ENCODE data around the gene RNF7. TPM values are rescaled to one million over a fixed set of nuclear protein-coding genes. Genes with fewer than 3 reads are reported as not detected.

Gene RNF7
- total RNA-seq, 1 donor from 2014 or later, result 105 TPM

GRCh38 chr3:141769221-141769894, 31.3 kb downstream of the RNF7 start:
- no peaks in the 10 kb centered on the region for H3K9me3 Mint-ChIP-seq (ENCODE audit: low read depth)
- H3K4me3 Mint-ChIP-seq (ENCODE audit: unreplicated experiment), result no peak overlapping the region
- no peak for DNase-seq (ENCODE audit: low spot score)
- H3K4me1 Mint-ChIP-seq (ENCODE audit: low read depth), result no peaks in the 10 kb centered on the region
- TF ChIP-seq, protein P1, sequence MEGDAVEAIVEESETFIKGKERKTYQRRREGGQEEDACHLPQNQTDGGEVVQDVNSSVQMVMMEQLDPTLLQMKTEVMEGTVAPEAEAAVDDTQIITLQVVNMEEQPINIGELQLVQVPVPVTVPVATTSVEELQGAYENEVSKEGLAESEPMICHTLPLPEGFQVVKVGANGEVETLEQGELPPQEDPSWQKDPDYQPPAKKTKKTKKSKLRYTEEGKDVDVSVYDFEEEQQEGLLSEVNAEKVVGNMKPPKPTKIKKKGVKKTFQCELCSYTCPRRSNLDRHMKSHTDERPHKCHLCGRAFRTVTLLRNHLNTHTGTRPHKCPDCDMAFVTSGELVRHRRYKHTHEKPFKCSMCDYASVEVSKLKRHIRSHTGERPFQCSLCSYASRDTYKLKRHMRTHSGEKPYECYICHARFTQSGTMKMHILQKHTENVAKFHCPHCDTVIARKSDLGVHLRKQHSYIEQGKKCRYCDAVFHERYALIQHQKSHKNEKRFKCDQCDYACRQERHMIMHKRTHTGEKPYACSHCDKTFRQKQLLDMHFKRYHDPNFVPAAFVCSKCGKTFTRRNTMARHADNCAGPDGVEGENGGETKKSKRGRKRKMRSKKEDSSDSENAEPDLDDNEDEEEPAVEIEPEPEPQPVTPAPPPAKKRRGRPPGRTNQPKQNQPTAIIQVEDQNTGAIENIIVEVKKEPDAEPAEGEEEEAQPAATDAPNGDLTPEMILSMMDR (IDR thresholded peaks at IDR 0.05), result no peak
- H3K27ac Mint-ChIP-seq (ENCODE audit: unreplicated experiment), result no peak overlapping the region
- peaks cover 1% of the 10 kb centered on the region for H3K27me3 Mint-ChIP-seq (ENCODE audit: low read depth)
- no peaks in the 10 kb centered on the region for H3K36me3 Mint-ChIP-seq (ENCODE audit: low read depth)

DNA sequence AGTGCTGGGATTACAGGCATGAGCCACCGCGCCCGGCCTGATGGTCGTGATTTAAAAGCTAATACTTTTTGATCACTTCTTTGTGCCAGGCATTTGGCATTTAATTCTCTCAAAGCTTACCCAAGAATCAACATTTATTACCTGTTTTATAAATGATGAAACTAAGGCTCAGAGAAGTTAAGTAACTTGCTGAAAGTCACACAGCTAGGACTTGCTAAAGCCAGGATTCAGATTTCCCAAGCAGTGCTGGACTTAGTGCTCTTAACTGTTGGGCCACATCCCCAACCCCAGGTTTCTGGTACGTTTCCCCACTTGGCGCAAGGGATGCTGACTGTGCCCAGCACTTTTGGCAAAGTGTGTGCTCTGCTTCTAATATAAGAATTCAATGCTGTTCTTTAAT, 35.6 kb downstream of the RNF7 start:
- TF ChIP-seq, protein P1 (IDR thresholded peaks at IDR 0.05), result no peak
- Mint-ChIP-seq H3K4me1 (ENCODE audit: low read depth) (no peaks in the 10 kb centered on the region), H3K36me3 (ENCODE audit: low read depth) (no peaks in the 10 kb centered on the region), H3K27me3 (ENCODE audit: low read depth) (peaks cover 1% of the 10 kb centered on the region), H3K27ac (ENCODE audit: unreplicated experiment) (no peak overlapping the region), H3K4me3 (ENCODE audit: unreplicated experiment) (no peak overlapping the region), H3K9me3 (ENCODE audit: low read depth) (no peaks in the 10 kb centered on the region)
- DNase-seq (ENCODE audit: low spot score), result no peak

DNA sequence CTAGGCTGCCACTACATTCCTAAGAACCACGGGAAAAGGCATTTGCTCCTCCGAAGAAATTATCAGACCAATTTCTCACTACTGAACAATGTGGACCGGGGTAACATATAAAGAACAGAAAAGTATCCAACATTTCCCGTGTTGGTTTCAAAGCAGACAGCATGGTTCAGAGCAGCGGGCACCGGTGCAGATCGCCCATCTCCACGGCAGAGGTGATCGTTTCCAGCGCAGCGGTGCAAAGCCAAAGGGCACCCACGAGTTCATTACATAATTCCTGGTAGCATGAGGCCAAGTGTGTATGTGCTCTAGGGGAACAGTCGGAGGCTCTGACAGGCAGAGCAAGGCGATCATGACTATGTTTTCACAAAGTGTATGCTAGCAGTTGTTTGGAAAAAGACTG, 38.3 kb downstream of the RNF7 start:
- H3K27me3 Mint-ChIP-seq (ENCODE audit: low read depth), result no peaks in the 10 kb centered on the region
- H3K9me3 Mint-ChIP-seq (ENCODE audit: low read depth), result peaks cover 3% of the 10 kb centered on the region
- H3K4me1 Mint-ChIP-seq (ENCODE audit: low read depth), result no peaks in the 10 kb centered on the region
- H3K36me3 Mint-ChIP-seq (ENCODE audit: low read depth), result no peaks in the 10 kb centered on the region
- TF ChIP-seq, protein P1 (IDR thresholded peaks at IDR 0.05), result no peak
- no peak overlapping the region for H3K4me3 Mint-ChIP-seq (ENCODE audit: unreplicated experiment)
- no peak for DNase-seq (ENCODE audit: low spot score)
- H3K27ac Mint-ChIP-seq (ENCODE audit: unreplicated experiment), result no peak overlapping the region

DNA sequence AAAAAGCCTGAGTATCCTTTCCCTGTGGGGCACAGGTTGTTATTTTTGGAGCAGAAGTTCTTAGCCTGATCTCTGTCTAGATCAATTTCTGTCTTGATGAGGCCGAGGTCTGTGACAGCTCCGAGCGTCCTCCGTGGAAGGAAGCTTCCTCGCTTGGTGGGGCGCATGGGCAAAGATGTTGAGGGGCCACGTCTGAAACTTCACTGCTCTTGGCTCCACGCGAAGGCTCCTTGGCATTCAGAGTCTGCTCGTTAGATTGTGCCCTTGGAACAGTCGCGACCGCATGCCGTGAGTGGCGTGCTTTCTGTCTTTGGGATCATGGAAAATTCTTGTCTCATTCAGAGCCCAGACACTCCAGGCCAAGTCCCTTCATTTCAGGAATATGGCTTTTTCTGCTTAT, 38.8 kb downstream of the RNF7 start:
- H3K36me3 Mint-ChIP-seq (ENCODE audit: low read depth), result no peaks in the 10 kb centered on the region
- H3K4me3 Mint-ChIP-seq (ENCODE audit: unreplicated experiment), result no peak overlapping the region
- H3K27ac Mint-ChIP-seq (ENCODE audit: unreplicated experiment), result no peak overlapping the region
- H3K4me1 Mint-ChIP-seq (ENCODE audit: low read depth), result no peaks in the 10 kb centered on the region
- no peak for DNase-seq (ENCODE audit: low spot score)
- H3K9me3 Mint-ChIP-seq (ENCODE audit: low read depth), result peaks cover 3% of the 10 kb centered on the region
- TF ChIP-seq, protein P1 (IDR thresholded peaks at IDR 0.05), result no peak
- H3K27me3 Mint-ChIP-seq (ENCODE audit: low read depth), result no peaks in the 10 kb centered on the region

- DNase-seq (ENCODE audit: low spot score), result no peak
- TF ChIP-seq, protein P1 (IDR thresholded peaks at IDR 0.05), result no peak
- no peaks in the 10 kb centered on the region for H3K4me1 Mint-ChIP-seq (ENCODE audit: low read depth)
- no peaks in the 10 kb centered on the region for H3K27me3 Mint-ChIP-seq (ENCODE audit: low read depth)
- H3K4me3 Mint-ChIP-seq (ENCODE audit: unreplicated experiment), result no peak overlapping the region
- H3K36me3 Mint-ChIP-seq (ENCODE audit: low read depth), result no peaks in the 10 kb centered on the region
- H3K9me3 Mint-ChIP-seq (ENCODE audit: low read depth), result peaks cover 3% of the 10 kb centered on the region
- no peak overlapping the region for H3K27ac Mint-ChIP-seq (ENCODE audit: unreplicated experiment)
These were observed 40.1 kb downstream of the RNF7 start for GRCh38 chr3:141777957-141778813.
